DOHH2 (cell line): ENCODE measurements around the gene BROX.

Source experiments
- CTCF ChIP-seq: fragments of 200-600 bp; sonication (generic); IDR thresholded peaks from one replicate; pipeline ENCODE4 v1.5.1; 2014; ENCODE audit warnings: antibody characterized with exemption, mild to moderate bottlenecking, low read depth, low read length; ENCODE audit not compliant: poor library complexity, severe bottlenecking
- EZH2phosphoT487 ChIP-seq: fragments of 200-600 bp; sonication (generic); IDR thresholded peaks from 2 replicates; pipeline ENCODE4 v1.6.1; 2017; ENCODE audit warnings: borderline replicate concordance, mild to moderate bottlenecking, antibody characterized with exemption, low read length, moderate library complexity, mixed read lengths

DNA sequence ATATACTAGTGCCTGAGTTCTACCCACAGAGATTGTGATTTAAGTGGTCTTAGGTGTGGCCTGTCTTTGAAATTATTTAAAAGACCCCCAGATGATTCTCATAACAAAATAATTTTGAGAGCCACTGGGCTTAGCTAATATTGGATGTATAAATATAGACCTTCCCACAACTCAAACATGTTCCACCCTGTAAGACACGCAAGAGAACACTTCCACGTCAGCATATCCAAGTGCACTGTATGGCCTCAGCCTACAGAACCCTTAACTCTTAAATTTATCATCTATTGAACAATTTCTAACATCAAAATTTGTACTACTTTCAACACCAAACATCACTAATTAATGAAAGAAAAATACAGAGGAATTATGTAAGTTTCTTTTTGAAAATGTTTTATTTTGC is 27.1 kb downstream of the BROX start:
- no peak for TF ChIP-seq CTCF
- no peak for TF ChIP-seq EZH2phosphoT487
